HG03521 (cell line): ENCODE measurements around the gene TLX3.

ENCODE experiments used
- ATAC-seq: cut with Tn5 transposase; IDR thresholded peaks from one replicate; pipeline ENCODE4 v1.9.1; 2021; ENCODE audit warnings: mild to moderate bottlenecking, moderate library complexity; ENCODE audit not compliant: unreplicated experiment

TLX3 gene

GRCh38 chr5:171300358-171300757 is 8.7 kb upstream of the TLX3 start:
- no peak for ATAC-seq

- ATAC-seq = no peak
These were observed 2.9 kb upstream of the TLX3 start for GRCh38 chr5:171306166-171306565.

GRCh38 chr5:171306781-171307591 is 2.1 kb upstream of the TLX3 start:
- no peak for ATAC-seq

GRCh38 chr5:171307789-171308452 is 1.1 kb upstream of the TLX3 start:
- ATAC-seq = no peak

- ATAC-seq = no peak
These were observed 496 bp downstream of the TLX3 start for GRCh38 chr5:171309276-171310211.

GRCh38 chr5:171310212-171310818 is 1.3 kb downstream of the TLX3 start:
- ATAC-seq = no peak

GRCh38 chr5:171310819-171311321 is 1.8 kb downstream of the TLX3 start:
- no peak for ATAC-seq

- ATAC-seq = no peak
These were observed 2.5 kb downstream of the TLX3 start for GRCh38 chr5:171311322-171312077.

GRCh38 chr5:171312129-171312974 is 3.3 kb downstream of the TLX3 start:
- no peak for ATAC-seq

GRCh38 chr5:171313481-171314206 is 4.6 kb downstream of the TLX3 start:
- ATAC-seq = no peak

- ATAC-seq = no peak
These were observed 5.8 kb downstream of the TLX3 start for GRCh38 chr5:171314728-171315385.

GRCh38 chr5:171315386-171315891 is 6.4 kb downstream of the TLX3 start:
- ATAC-seq = no peak

GRCh38 chr5:171315925-171316257 is 6.8 kb downstream of the TLX3 start:
- no peak for ATAC-seq

GRCh38 chr5:171316258-171317121 is 7.4 kb downstream of the TLX3 start:
- no peak for ATAC-seq

- no peak for ATAC-seq
These were observed 8.2 kb downstream of the TLX3 start for GRCh38 chr5:171317230-171317629.

- ATAC-seq = no peak
These were observed 9.0 kb downstream of the TLX3 start for GRCh38 chr5:171318026-171318425.

GRCh38 chr5:171321447-171321846 is 12.4 kb downstream of the TLX3 start:
- ATAC-seq = no peak
